ENCODE results near the gene LRP1B.

Gene LRP1B

GRCh38 chr2:141856215-141856919 lies 274.4 kb downstream of the LRP1B start:
- H3K4me2 ChIP-seq (ENCODE audit: low read depth, low read length, poor library complexity, severe bottlenecking) = no peak overlapping the region
- TF ChIP-seq CTCF (conservative IDR thresholded peaks at IDR 0.05; ENCODE audit: low read length) (no peak), EZH2phosphoT487 (IDR thresholded peaks at IDR 0.05; ENCODE audit: borderline replicate concordance) (no peak)

GRCh38 chr2:141848191-141848590 lies 282.6 kb downstream of the LRP1B start:
- no peak for TF ChIP-seq CTCF (conservative IDR thresholded peaks at IDR 0.05; ENCODE audit: low read length)
- TF ChIP-seq EZH2phosphoT487 (IDR thresholded peaks at IDR 0.05; ENCODE audit: borderline replicate concordance) = no peak
- Histone ChIP-seq H3K27me3 (ENCODE audit: insufficient read depth, low read length, poor library complexity, severe bottlenecking) (no peaks in the 10 kb centered on the region), H3F3A (ENCODE audit: low read depth) (no peaks in the 10 kb centered on the region), H3K79me2 (ENCODE audit: insufficient read depth, low read length) (no peaks in the 10 kb centered on the region), H3K9ac (ENCODE audit: low read depth, low read length, poor library complexity, severe bottlenecking) (no peak overlapping the region), H3K36me3 (ENCODE audit: insufficient read depth, low read length) (no peaks in the 10 kb centered on the region), H3K9me3 (ENCODE audit: insufficient read depth, low read depth, low read length) (no peaks in the 10 kb centered on the region), H2AFZ (ENCODE audit: low read length) (no peak overlapping the region), H3K4me2 (ENCODE audit: low read depth, low read length, poor library complexity, severe bottlenecking) (no peak overlapping the region), H4K20me1 (ENCODE audit: insufficient read depth, low read length, poor library complexity, severe bottlenecking) (no peaks in the 10 kb centered on the region), H3K4me3 (ENCODE audit: low read length, poor library complexity, severe bottlenecking) (no peak overlapping the region), H3K9me2 (replicated peaks; ENCODE audit: low read depth, low read length) (no peaks in the 10 kb centered on the region), H3K4me1 (ENCODE audit: insufficient read depth, low read length, poor library complexity, severe bottlenecking) (no peaks in the 10 kb centered on the region)

More at GRCh38 chr2:141856215-141856919, 274.4 kb downstream of the LRP1B start:
- no peaks in the 10 kb centered on the region for H3K79me2 ChIP-seq (ENCODE audit: insufficient read depth, low read length)
- H3K9me3 ChIP-seq (ENCODE audit: insufficient read depth, low read depth, low read length) = no peaks in the 10 kb centered on the region
- no peaks in the 10 kb centered on the region for H3K9me2 ChIP-seq (replicated peaks; ENCODE audit: low read depth, low read length)
- H2AFZ ChIP-seq (ENCODE audit: low read length) = no peak overlapping the region
- no peaks in the 10 kb centered on the region for H3K36me3 ChIP-seq (ENCODE audit: insufficient read depth, low read length)
- no peak overlapping the region for H3K4me3 ChIP-seq (ENCODE audit: low read length, poor library complexity, severe bottlenecking)
- no peaks in the 10 kb centered on the region for H3F3A ChIP-seq (ENCODE audit: low read depth)
- H3K4me1 ChIP-seq (ENCODE audit: insufficient read depth, low read length, poor library complexity, severe bottlenecking) = no peaks in the 10 kb centered on the region
- no peaks in the 10 kb centered on the region for H3K27me3 ChIP-seq (ENCODE audit: insufficient read depth, low read length, poor library complexity, severe bottlenecking)
- H4K20me1 ChIP-seq (ENCODE audit: insufficient read depth, low read length, poor library complexity, severe bottlenecking) = no peaks in the 10 kb centered on the region
- no peak overlapping the region for H3K9ac ChIP-seq (ENCODE audit: low read depth, low read length, poor library complexity, severe bottlenecking)

GRCh38 chr2:141844231-141844630 lies 286.6 kb downstream of the LRP1B start:
- no peak overlapping the region for H3K4me3 ChIP-seq (ENCODE audit: low read length, poor library complexity, severe bottlenecking)
- no peaks in the 10 kb centered on the region for H3F3A ChIP-seq (ENCODE audit: low read depth)
- H3K79me2 ChIP-seq (ENCODE audit: insufficient read depth, low read length) = no peaks in the 10 kb centered on the region
- no peaks in the 10 kb centered on the region for H4K20me1 ChIP-seq (ENCODE audit: insufficient read depth, low read length, poor library complexity, severe bottlenecking)
- no peak overlapping the region for H2AFZ ChIP-seq (ENCODE audit: low read length)
- TF ChIP-seq CTCF (conservative IDR thresholded peaks at IDR 0.05; ENCODE audit: low read length) (no peak), EZH2phosphoT487 (IDR thresholded peaks at IDR 0.05; ENCODE audit: borderline replicate concordance) (no peak)
- no peaks in the 10 kb centered on the region for H3K27me3 ChIP-seq (ENCODE audit: insufficient read depth, low read length, poor library complexity, severe bottlenecking)
- H3K4me2 ChIP-seq (ENCODE audit: low read depth, low read length, poor library complexity, severe bottlenecking) = no peak overlapping the region
- H3K9me2 ChIP-seq (replicated peaks; ENCODE audit: low read depth, low read length) = no peaks in the 10 kb centered on the region
- no peak overlapping the region for H3K9ac ChIP-seq (ENCODE audit: low read depth, low read length, poor library complexity, severe bottlenecking)
- H3K36me3 ChIP-seq (ENCODE audit: insufficient read depth, low read length) = no peaks in the 10 kb centered on the region
- no peaks in the 10 kb centered on the region for H3K4me1 ChIP-seq (ENCODE audit: insufficient read depth, low read length, poor library complexity, severe bottlenecking)
- no peaks in the 10 kb centered on the region for H3K9me3 ChIP-seq (ENCODE audit: insufficient read depth, low read depth, low read length)
